Skin of body (tissue), 2 donors: ENCODE results near the gene AKAP3. TPM values are rescaled to one million over a fixed set of nuclear protein-coding genes. Genes with fewer than 3 reads are reported as not detected.
A peak's percentile ranks its signal among the peaks of the same experiment; 100 is the strongest.

Experiments used
- DNase-seq: peaks from one replicate; lab custom pipeline; 2025; lab: John Stamatoyannopoulos, UW
- total RNA-seq: library from RNA; depleted of rRNA; stranded (reverse); fragments of >200 nt; gene quantifications from one replicate; pipeline ENCODE4 v1.2.3, GENCODE V29; 2014

Gene AKAP3
- total RNA-seq, result 0.49 TPM

DNA sequence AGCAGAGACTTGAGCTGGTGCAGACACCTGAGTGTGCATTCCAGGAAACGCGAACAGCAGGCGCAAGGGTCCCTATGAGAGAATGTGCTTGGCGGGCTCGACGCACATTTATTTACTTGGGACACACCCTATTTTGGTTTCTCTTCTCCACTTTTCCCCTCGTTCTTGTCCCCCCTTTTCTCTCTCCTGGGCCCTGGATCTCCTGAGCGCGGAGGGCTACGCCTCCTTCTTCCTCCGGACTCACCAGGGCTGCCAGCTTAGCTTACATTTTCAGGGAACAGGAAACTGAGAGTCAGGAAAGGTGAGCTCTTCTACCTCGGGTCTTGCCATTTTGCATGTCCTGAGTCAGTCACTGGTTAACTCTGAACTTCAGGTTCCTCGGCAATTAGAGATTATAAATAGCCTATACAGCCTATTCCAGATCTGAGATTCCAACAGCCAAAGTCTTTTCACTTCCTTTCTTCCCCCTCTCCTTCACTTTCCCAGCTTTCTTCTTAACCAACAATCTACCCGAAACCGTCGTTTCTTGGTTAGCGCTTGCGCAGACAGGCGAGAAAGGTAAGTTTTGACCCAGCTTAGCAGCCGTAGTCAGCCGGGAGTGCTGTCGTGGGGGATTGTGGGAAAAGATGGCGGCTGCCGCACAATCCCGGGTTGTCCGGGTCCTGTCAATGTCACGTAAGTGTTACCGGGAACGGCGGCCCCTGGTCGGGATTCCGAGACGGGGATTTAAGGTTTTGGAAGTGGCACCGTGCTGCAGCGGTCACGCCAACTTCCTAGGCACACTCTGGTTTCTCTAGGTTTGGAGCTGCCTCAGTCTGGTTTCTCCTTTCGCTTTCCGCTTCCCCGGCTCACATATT is at the start of gene AKAP3, which contains the start of gene NDUFA9:
Gene AKAP3 (minus strand): TSS at position 551 of the 857 bp plus-strand sequence. CDS start 10,855 bp downstream, outside the sequence.
Gene NDUFA9 (plus strand): TSS at position 614 of the 857 bp plus-strand sequence. CDS start 13 bp downstream, at position 627.
- peak; percentile 76 for DNase-seq

- DNase-seq, result no peak
Observed at GRCh38 chr12:4690760-4691159, 41.9 kb upstream of the AKAP3 start.

DNA sequence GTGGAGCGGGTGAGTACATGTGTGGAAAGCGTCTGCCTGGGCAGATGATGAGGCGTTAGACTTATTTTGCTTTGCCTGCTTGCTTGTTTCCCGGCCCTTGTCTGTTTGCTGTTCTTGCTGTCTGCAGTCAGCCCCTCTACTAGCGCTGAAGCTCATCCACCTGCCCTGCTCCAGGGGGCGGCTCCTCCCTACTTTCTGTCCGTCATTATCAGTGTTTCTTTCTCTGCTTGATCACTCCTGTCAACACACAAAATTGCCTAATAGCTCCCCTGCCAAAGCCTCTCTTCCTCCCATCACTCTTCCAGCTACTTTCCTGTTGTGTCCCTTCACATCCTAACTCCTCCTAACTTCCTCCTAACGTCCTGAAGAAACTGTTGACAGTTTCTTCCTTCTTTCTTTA is 36.5 kb upstream of the AKAP3 start:
- DNase-seq, result no peak

GRCh38 chr12:4681732-4682131 is 32.9 kb upstream of the AKAP3 start:
- DNase-seq, result no peak

- no peak for DNase-seq
Observed at GRCh38 chr12:4679711-4680110, 30.9 kb upstream of the AKAP3 start.

- no peak for DNase-seq
Observed at GRCh38 chr12:4665236-4665635, 16.4 kb upstream of the AKAP3 start.

DNA sequence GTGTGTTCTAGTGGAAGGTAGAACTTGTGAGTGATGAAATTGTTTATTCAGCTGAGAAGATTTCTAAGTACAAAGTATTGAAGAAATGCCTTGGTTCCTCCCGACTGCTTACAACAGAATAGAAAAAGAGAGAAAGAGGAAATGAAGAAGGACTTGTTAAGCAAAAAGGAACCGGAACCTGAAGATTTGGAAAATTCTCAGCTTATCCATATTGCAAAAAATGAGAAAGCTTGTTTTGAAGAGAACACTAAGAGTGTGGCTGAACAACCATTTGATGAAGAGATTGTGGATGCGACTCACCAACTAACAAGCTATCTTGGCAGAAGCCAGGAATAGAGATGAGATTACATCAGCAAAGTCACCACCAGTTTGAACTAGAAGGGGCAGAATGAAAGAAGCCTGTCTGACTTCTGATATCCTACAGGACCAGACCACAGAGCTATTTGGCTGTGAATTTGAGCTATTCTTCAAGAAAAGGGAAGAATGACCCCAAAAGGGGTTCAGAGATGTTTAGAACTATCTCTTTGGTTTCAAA is 15.2 kb upstream of the AKAP3 start:
- DNase-seq, result no peak

GRCh38 chr12:4653691-4654090 is 4.8 kb upstream of the AKAP3 start:
- DNase-seq, result no peak

DNA sequence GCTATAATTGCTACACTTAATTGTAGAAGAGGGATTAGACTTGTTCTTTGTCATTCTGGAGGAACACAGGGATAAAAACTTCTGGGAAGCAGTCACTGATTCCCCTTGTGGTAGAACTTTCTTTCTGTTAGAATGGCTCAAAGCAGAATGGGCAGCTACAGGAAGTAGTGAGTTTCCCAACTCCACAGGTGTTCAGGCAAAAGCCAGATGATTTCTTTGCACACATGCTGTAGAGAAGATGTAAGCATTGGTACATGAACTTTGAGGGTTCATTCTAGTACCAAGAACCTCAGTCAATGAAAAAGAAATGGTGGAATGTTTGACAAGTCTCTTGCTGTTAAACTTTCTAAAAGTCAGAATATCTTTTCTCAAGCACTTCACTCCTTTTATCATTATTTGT is 4.4 kb upstream of the AKAP3 start:
- DNase-seq, result no peak

- DNase-seq, result no peak
Observed at GRCh38 chr12:4649358-4649661, 459 bp upstream of the AKAP3 start.

GRCh38 chr12:4648104-4648500 is 749 bp downstream of the AKAP3 start:
- no peak for DNase-seq

GRCh38 chr12:4645023-4645422 is 3.8 kb downstream of the AKAP3 start:
- no peak for DNase-seq

- DNase-seq, result no peak
Observed at GRCh38 chr12:4643747-4644146, 5.1 kb downstream of the AKAP3 start.

DNA sequence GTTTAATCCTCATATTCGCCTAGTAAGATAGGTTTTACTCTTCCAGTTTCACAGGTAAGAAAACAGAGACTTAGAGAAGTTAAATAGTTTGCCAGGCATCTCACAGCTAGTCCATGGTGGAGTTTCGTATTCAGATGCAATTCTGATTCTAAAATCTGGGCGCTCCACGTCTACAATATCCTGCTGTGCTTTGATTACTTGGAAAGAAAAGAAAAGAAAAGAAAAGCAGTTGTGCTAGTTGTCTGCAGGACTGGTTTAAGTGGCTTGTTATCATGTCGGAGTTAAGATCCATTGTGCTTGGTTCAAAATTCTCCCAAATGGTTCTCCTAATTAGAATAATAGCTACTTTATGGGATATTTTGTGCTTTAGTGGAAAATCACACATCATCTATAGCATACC is 18.6 kb downstream of the AKAP3 start:
- DNase-seq, result no peak

DNA sequence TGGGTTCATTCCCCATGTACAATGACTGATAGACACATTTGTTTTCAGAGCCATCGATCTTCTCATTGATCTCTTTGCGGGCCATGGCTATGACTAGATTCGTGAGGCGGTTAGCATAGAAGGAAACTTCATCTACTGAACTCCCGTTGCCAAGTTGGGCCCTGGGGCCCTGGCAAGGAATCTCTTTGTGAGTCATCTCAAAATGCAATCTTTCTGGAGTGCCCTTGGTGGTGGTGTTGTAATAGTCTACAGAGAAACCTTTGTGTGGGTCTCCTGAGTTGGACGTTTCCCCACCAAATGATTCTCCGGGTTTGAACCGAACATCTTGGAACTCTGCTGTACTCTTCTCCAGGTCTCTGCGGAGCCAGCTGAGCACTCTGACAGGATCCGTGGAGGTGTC is 20.4 kb downstream of the AKAP3 start:
- DNase-seq, result no peak

- DNase-seq, result no peak
Observed at GRCh38 chr12:4626543-4626942, 22.3 kb downstream of the AKAP3 start.

GRCh38 chr12:4621511-4621910 is 27.3 kb downstream of the AKAP3 start:
- no peak for DNase-seq

DNA sequence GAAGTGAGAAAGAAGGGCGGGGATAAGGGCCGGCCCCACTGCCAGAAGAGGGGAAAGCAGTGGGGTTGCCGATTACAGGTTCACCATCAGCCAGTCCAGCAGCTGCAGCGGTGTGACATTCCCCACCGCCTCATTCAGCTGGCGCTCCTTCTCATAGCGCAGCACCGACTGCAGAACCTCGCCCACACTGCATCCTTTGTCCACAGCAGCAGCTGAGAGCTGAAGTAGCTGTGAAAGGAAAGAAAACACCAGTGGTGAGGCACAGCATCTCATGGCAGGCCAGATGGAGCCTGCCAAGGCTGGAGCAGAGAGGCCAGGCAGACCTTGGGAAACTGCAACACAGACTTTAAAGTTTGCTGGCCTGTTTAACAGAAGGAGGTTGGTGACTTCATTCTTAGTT is 33.2 kb downstream of the AKAP3 start:
- DNase-seq, result no peak

- no peak for DNase-seq
Observed at GRCh38 chr12:4610481-4610880, 38.4 kb downstream of the AKAP3 start.

GRCh38 chr12:4609071-4609470 is 39.8 kb downstream of the AKAP3 start:
- DNase-seq, result no peak

DNA sequence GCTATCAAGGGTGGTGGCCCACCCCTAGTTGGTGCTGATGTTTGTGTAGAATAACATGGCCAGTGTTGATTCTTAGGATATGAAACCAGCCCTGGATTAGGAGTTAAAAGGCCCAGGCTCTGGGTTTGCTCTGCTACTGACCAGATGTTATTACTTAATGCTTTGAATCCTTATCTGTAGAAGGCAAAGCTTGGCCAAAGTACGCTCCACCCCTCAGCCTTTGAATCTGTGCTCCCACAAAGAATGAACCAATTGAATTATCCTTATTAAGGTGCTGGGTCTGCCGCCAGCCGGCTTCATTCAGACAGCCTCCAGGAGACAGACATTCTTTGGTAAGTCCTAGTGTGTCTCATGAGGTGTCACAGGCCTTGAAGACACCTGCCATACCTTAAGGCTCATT is 41.8 kb downstream of the AKAP3 start:
- no peak for DNase-seq

DNA sequence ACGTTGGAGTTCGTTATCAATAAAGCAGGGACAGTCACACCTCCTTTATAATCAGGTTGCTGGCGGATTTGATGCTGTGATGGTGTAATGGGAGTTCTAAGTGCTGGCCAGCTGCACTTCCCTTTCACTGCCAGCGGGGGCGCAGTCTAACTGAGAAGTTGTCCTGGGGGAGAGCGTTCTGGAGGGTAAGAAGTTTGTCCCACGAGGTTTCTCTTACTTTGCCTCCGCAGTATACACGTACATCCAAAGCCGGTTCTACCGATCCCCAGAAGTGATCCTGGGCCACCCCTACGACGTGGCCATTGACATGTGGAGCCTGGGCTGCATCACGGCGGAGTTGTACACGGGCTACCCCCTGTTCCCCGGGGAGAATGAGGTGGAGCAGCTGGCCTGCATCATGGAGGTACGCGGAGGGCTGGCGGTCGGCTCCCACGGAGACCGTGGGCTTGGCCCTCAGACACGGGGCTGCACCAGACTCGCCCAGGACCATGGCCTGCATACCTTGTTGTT is 44.1 kb downstream of the AKAP3 start:
- peak; percentile 22 for DNase-seq

DNA sequence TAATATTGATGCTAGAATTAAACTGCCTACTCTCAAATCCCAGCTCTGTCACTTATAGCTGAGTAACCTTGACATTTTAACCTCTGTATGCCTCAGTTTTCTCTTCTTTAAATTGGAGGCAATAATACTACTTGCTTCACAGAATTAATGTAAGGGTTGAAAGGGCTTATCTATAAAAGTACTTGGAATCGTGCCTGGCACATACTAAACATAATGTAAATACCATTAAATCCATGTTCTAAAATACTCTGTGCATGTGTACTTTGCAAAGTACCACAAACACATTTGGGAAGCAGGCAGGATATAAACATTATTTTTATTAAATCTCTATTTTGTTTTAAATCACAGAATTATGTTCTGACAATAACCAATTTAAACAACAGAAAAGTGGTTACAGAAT is 44.9 kb downstream of the AKAP3 start:
- DNase-seq, result no peak
